ENCODE measurements around the gene HORMAD2. TPM values are rescaled to one million over a fixed set of nuclear protein-coding genes. Genes with fewer than 3 reads are reported as not detected.

The HORMAD2 gene
- total RNA-seq, 1 donor from 2014 or later, result not detected

DNA sequence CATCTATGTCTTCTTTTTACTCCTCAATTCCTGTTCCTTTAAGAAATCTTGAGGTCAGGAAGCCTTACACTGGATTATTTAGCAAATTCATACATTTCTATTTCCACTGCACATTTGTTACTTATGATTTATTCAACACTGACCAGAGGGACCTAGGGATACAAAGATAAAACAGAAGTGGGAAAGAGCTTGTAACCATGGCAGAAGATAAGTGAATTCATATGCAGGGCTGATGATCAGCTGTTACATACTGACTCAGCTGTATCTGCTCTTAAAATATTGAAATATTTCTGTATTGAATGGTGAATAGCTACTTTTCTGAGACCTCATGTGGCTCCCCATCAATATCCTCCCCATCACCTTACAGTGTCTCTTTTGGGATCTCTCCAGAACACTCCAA lies 25.2 kb downstream of the HORMAD2 start:
- DNase-seq (ENCODE audit: low read depth), result no peak

DNA sequence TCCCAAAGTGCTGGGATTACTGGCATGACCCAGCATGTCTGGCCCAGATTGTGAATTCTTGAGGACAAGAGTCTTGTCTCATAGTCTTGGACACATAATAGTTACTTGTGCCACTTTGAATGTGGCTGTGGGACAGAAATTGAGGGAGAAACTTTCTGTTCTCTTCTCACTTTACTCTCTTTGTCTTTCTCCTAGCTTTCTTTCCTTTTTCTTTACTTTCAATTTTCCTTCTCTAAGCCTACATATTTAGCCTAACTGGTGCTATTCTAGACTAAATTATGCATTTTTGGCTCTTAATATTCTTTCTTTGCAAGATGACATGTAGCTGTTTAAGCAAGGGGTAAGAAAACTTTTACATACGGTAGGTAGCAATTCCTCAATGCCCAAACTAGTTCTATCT lies 33.2 kb downstream of the HORMAD2 start:
- no peak for DNase-seq (ENCODE audit: low read depth)

DNA sequence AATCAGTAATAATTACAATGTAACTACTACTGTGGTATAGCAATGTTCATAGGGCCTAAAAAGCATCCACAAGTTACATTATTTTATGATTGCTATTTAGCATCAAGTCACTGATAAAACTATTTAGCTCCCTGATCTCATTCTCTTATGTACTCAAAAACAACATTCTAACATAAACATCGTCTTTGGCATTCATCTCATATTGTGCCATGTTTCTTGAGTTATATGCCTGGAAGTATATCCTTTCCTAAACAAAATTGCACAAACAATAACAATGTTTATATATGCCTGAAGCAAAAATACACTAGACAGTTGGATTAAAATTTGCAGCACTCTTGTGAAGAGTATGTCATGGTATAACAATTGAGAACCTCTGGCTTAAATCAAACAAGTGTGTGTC lies 34.1 kb downstream of the HORMAD2 start:
- DNase-seq (ENCODE audit: low read depth), result no peak

DNA sequence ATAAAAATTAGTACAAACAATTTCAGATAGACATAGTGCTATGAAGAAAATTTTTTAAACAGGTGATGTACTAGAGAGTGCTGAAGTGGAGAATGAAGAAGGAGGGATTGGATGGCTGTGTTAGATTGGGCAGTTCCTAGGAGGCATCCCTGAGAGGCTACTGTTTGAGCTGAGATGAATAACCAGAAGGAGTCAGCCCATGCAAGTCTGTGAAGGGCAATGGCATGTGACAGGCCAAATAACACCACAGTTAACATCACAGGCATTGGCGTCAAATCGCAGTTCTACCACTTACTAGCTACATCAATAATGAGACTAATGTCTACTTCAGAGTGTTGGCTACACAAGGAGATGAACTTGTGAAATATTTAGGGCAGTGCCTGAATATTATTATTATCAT lies 35.4 kb downstream of the HORMAD2 start:
- peak; percentile 45 for DNase-seq (ENCODE audit: low read depth)

DNA sequence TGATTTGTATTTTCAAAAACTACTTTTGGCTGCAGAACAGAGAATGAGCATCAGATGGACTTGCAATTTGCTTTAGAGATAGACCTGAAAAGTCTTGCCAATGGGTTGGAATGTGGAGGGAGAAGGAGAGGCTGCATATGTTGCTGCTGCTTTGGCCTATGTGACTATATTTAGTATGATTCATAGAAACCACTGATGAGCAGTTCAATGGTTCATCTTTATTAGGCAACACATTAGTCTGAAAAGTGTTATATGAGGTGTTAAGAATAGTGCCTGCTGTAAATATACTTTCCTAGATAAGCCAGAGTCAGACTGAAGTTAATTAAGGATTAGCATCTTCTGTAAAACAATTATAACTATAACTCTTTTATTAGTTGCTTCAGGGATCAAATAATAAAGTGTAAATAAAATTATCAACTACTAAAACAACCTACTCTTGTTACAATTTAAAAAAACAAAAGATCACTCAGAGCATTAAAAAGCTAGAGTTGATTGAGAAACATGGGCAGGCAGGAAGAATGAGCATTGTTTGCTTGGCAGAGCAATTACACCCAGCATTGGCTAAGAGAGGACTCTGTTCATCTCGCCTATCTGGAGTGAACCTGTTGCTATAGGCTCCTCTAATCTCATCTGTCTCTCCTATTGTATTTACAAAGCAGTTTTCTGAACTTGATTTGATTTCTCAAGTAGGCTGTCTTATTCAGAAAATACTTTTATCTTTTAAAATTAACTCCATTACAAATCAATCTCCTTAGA lies 36.3 kb downstream of the HORMAD2 start:
- peak; percentile 63 for DNase-seq (ENCODE audit: low read depth)

DNA sequence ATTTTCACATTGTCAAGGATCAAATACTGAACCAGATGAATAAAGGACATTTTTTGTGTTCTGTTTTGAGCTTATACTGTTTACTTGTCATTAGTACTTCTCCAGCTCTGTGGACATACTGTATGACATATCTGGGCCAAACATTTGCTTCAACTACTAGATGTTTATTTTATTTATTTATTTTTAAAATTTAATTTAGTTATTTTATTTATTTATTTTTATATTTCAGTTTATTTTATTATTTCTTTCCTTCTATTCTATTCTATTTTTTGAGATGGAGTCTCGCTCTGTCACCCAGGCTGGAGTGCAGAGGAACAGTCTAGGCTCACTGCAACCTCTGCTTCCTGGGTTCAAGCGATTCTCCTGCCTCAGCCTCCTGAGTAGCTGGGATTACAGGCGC lies 37.0 kb downstream of the HORMAD2 start:
- DNase-seq (ENCODE audit: low read depth), result no peak

DNA sequence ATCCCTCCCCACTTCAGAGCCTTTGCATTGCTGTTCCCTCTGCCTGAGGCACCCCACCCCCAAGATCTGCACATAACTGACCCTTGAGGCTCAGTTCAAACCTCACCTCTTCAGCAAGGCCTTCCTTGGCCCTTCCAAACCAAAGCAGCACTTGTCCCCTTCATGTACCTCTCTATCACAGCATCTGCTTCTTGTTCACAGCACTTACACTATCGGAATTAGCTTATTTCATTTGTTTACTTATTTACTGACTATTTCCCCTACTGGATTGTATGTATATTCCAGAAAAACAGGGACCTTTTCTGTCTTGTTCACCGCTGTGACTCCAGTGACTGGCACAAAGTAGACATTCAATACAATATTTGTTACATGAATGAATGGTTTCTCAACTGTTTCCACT lies 38.0 kb downstream of the HORMAD2 start:
- DNase-seq (ENCODE audit: low read depth), result no peak

DNA sequence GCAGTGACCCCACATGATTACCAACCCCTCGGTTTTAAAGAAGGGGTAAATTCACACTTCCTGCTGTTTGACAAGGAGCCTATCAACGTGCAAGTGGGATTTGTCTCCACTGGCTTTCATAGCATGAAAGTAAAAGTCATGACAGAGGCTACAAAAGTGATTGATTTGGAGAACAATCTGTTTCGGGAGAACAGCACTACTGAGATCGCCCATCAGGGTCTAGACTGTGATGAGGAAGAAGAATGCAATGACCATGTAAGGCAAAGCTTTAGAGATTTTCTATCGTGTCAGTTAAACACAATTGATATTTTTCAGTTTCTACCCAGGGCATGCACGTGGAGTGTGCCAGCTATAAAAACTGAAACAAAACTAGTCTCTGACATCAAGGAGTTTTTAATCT lies 41.7 kb downstream of the HORMAD2 start:
- no peak for DNase-seq (ENCODE audit: low read depth)

DNA sequence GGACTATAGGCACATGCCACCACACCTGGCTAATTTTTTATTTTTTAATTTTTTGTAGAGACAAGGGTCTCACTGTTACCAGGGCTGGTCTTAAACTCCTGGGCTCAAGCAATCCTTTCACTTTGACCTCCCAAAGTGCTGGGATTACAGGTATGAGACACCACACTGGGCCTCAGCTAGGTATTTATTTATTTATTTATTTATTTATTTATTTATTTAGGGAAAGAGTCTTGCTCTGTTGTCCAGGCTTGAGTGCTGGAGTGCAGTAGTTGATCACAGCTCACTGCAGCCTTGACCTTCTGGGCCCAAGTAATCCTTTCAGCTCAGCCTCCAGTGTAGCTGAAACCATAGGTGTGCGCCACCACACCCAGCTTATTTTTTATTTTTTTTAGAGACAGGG lies 43.2 kb downstream of the HORMAD2 start:
- no peak for DNase-seq (ENCODE audit: low read depth)

DNA sequence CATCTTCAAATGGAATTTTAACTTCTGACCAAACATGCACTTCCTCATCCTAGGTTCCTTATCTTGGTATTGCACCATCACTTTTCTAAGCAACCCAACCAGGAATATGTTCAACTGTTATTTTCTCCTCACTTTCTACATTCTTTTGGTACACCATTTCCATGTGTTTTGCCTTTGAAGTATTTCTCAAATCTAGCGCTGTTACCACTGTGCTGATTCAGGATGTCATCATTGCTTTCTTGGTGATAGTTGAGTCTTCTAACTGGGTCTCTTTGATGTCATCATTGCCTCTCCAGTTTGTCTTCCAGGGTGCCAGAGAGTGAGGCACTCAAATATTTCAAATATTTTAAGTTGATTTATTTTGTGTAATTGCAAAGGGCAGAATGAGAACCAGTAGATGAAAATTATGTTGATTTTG lies 47.5 kb downstream of the HORMAD2 start:
- peak; percentile 2 for DNase-seq (ENCODE audit: low read depth)

DNA sequence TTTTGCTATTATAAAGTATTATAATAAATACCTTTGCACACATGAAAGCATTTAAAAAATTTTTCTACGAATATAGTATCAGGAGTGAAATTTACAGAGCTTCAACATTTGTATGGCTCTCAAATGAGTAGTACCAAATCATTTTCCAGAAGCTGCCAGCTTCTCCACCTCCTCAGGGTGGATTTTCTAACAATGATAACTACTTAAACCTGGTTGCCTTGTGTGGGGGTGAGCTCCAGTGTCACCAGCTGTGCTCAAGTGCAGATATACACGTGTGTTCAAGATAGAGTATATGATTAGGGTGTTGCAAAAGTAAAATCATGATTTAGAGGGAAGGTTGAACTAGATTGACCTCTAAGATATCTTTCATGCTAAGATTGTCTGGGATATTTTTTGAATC lies 48.2 kb downstream of the HORMAD2 start:
- no peak for DNase-seq (ENCODE audit: low read depth)

DNA sequence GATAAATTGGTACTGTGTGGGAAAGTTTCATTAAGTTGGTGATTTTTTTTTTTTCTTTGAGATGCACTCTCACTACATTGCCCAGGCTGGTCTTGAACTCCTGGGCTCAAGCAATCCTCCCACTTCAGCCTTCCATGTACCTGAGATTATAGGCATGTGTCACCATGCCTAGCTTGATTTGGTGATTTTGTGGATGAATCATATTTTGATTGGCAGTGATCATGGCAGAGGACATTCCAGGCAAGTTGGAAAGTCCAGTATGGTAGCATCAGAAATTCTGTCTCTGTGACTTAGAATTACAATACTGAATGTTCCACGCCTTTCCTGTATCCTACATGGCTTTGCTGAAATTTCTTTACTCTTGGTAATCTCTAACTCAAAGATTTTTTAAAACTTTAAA lies 49.4 kb downstream of the HORMAD2 start:
- no peak for DNase-seq (ENCODE audit: low read depth)

DNA sequence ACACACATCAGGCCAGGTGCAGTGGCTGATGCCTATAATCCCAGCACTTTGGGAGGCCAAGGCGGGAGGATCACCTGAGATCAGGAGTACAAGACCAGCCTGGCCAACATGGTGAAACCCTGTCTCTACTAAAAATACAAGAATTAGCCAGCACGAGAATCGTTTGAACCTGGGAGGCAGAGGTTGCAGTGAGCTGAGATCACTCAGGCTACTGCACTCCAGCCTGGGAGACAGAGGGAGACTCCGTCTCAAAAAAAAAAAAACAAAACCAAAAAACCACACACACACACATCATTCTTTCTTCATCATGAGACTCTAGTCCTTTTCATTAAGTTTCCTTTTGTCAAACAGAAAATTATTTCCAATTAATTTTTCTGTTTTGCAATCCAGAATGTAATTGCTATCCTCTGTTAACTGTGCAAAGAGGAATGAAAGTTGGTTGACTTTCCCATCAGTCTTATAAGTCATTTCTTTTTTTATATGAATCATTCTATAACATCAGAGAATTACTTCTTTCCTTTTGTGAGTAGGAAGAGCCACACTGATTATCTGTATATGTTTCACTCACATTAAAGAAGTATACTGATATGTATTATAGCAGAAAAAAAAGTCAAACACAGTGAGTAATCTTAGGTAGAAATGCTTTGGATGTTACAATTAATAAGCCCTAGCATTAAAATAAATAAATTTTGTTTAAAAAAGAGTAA lies 52.2 kb downstream of the HORMAD2 start:
- DNase-seq (ENCODE audit: low read depth), result no peak

DNA sequence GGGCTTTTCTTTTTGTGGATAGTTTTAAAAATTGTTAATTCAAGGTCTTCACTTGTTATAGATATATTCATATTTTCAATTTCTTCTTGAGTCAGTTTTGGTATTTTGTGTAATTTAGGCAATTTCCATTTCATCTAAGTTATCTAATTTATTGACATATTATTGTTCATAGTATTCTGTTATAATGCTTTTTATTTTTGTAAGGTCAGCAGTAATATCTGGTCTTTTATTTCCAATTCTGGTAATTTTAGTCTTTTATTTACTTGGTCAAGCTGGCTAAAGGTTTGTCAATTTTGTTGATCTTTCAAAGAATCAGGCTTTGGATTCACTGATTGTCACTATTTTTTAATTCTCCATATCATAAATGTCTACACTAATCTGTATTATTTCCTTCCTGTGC lies 60.1 kb downstream of the HORMAD2 start:
- no peak for DNase-seq (ENCODE audit: low read depth)

DNA sequence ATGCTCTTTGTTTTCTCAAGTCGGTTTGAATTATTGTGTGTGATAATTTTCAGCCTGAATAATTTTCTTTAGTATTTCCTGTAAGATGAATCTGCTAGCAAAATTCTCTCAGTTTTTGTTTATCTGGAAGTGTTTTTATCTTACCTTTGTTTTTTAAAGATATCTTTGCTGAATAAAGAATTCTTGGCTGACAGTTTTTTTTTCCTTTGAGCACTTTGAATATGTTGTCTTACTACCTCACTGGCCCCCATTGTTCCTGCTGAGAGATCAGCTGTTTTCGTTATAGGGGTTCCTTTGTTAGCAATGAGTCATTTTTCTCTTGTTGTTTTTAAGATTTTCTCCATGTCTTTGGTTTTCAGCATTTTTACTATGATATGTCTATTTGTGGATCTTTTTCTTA lies 63.0 kb downstream of the HORMAD2 start:
- no peak for DNase-seq (ENCODE audit: low read depth)

DNA sequence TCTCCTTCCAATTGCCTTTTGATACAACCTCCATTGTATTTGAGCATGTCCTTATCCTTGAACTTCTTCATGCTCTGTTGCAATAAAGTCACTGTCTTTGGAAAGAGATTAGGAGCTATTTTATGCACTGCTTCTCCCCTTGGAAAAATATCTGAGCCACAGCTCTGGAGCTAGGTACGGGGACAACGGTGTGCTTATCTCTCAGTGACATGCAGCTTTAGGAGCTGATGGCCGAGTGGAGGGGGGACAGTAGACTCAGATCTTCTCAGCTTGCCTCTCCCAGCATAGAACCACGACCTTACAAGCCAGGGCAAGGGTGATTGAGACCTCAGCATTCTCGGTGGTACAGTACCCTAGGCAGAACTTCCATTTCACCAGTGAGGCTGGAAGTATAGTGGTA lies 64.1 kb downstream of the HORMAD2 start:
- no peak for DNase-seq (ENCODE audit: low read depth)

DNA sequence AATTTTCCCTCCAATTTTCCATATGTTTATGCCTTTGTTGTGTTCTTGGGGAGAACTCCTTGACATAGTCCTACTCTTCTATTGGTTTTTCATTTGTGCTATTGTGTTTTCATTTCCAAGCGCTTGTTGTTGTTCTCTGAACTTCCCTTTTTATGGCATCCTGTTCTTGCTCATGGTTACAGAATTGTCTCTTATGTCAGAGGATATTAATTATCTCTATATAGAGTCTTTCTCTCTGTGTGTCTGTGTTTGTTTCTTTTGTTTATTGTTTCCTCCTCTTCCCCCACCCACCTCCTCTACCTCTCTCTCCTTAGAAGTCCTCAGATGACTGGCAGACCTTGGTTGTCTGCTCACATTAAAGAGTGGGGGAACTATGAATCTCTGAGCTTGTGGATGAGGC lies 69.9 kb downstream of the HORMAD2 start:
- DNase-seq (ENCODE audit: low read depth), result no peak

DNA sequence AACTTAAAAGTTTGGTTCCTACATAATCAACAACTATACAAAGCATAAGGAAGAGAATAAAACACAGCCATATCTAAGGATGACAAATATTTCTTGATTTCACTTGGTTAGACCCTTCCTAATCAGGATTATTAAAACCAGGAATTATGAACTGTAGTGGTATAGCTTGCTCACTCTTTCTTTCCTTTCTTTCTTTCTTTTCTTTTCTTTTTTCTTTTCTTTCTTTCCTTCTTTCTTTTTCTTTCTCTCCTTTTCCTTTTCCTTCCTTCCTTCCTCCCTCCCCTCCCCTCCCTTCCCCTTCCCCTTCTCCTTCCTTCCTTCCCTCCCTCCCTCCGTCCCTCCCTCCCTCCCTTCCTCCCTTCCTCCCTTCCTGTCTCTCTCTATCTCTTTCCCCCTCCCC lies 78.0 kb downstream of the HORMAD2 start:
- no peak for DNase-seq (ENCODE audit: low read depth)

DNA sequence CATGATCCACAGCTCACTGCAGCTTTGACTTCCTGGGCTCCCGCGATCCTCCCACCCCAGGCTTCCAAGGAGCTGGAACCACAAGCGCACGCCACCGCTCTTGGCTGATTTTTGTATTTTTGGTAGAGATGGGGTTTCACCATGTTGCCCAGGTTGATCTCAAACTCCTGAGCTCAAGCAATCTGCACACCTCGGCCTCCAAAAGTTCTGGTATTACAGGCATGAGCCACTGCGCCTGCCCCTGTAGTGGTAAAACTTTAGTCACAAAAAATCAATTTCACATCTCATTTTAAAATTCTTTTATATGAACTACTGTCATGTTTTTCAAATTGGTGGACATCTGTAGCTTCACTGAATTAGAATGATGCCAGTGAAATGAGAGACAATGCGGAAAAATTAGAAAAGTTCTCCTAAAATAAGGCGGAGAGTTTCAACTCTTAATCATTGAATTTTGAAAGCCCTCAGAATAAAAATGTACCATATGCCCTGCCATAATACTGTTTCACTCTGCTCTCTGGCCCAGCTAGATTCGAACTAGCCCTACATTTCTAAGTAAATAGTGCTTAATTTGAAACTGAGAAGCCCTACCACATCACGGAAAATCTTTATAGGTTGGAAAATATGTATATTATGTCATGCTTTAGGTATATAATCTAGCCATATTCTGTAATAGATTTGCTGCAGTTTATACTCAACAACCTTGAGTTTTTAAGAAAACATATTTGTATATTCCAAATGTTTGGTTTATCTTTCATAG lies 78.7 kb downstream of the HORMAD2 start:
- DNase-seq (ENCODE audit: low read depth), result no peak

DNA sequence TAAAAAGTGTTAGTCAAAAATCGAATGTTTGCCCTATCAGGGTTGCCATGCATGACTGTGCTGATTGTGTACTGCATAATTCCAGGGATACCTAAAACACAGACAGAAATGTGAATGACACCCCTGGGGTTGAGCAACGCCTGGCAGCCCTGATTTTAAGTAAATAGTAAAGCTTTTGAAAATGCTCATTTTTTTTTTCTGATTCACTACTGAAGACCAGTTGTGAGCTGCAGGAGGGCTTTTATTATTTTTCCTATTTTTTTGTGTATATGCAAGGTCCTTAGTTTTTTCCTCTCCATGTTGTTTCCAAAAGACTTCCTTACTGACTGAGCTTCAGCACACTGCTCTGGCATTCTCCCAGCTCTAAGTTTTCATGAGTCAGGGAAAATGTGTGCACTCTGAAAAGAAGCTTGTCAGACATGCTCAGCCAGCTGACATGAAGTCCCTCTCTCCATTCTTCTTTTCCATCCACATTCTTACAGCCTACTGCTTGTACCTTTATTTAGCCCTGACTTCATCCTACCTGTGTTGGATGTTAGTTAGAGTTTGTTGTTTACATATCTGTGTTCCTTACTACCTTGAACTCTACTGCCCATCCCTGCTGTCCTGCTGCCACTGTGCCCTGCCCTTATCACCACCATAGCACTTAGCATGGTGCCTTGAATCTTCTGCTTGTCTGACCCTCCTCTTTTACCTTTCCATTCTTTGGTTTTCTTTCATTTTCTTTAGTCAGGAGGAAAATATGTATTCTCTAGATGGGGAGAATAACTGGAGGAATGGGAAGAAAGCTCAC lies 79.5 kb downstream of the HORMAD2 start:
- DNase-seq (ENCODE audit: low read depth), result peak; percentile 83

DNA sequence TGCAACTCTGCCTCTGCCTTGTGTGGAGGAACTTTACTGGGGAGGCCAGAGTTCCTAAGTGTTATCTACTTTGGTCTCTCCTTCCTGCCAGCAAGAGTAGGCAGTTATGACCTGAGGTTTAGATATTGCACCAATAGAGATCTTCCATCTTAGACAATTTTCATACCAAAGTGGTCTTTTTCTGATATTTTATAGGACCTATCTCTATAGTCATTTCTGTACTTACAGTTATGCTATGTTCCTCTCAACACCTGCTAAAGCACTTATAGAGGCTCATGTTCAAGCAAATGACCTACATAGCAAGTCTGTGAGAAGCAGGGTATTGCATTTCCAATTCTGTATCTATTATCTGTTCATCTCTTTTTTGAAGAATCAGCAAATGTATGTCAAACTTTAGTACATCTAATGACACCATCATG lies 80.8 kb downstream of the HORMAD2 start:
- DNase-seq (ENCODE audit: low read depth), result no peak

DNA sequence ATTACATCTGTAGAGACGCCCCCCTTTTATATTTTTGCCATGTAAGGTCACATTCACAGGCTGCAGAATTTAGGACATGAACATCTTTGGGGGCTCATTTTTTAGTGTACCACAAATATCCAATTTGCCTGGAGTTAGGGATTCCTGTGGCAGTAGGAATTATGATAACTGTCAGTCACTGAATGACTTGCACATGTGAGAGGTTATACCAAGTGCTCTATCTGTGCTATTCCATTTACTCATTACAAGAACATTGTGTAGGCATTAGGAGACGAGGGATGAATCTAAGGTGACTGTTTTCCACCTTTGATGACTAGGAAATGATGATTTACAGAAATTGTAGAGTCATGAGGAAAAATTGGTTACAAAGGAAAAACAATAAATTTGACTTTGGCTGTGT lies 87.0 kb downstream of the HORMAD2 start:
- DNase-seq (ENCODE audit: low read depth), result no peak

Data from renal cortical epithelial cell (primary cell).